Neural crest cell (in vitro differentiated cells): ENCODE measurements around the gene CLNK. TPM values are rescaled to one million over a fixed set of nuclear protein-coding genes. Genes with fewer than 3 reads are reported as not detected.

Experiments used
- DNase-seq: peaks from one replicate; pipeline ENCODE4 v3.0.0; 2021; ENCODE audit warnings: low read depth, mixed read lengths, low spot score
- H3K27ac Mint-ChIP-seq: one replicate; pipeline ENCODE4 v1.8.0; 2021; ENCODE audit warnings: mild to moderate bottlenecking, mixed read lengths; ENCODE audit not compliant: unreplicated experiment
- H3K27me3 Mint-ChIP-seq: 2 replicates; pipeline ENCODE4 v1.8.0; 2021; ENCODE audit warnings: low read depth, mild to moderate bottlenecking, mixed read lengths
- H3K36me3 Mint-ChIP-seq: 2 replicates; pipeline ENCODE4 v1.8.0; 2021; ENCODE audit warnings: low read depth, mild to moderate bottlenecking, mixed read lengths
- H3K4me1 Mint-ChIP-seq: 2 replicates; pipeline ENCODE4 v1.8.0; 2021; ENCODE audit warnings: mixed read lengths
- H3K4me3 Mint-ChIP-seq: one replicate; pipeline ENCODE4 v1.8.0; 2021; ENCODE audit warnings: mild to moderate bottlenecking, mixed read lengths
- H3K9me3 Mint-ChIP-seq: 2 replicates; pipeline ENCODE4 v1.8.0; 2021; ENCODE audit warnings: mixed read lengths
- CTCF ChIP-seq: fragments of 200-600 bp; sonication (generic); conservative IDR thresholded peaks from 2 replicates; pipeline ENCODE4 v1.5.0; 2021; ENCODE audit warnings: antibody characterized with exemption, mild to moderate bottlenecking
- total RNA-seq: library from RNA; stranded (reverse); gene quantifications from 2 replicates; pipeline ENCODE4 v1.2.1, GENCODE V29; 2021

The CLNK gene
- total RNA-seq, 1 donor from 2014 or later, result not detected

GRCh38 chr4:10461091-10461849 is 223.3 kb downstream of the CLNK start:
- DNase-seq, result peak; percentile 66
- H3K27me3 Mint-ChIP-seq, result peaks cover 62% of the 10 kb centered on the region
- H3K36me3 Mint-ChIP-seq, result peaks cover 28% of the 10 kb centered on the region
- peak overlapping the region; percentile 58 for H3K27ac Mint-ChIP-seq
- TF ChIP-seq CTCF, result peak; percentile 95
- peaks cover 13% of the 10 kb centered on the region for H3K4me1 Mint-ChIP-seq
- H3K9me3 Mint-ChIP-seq, result peaks cover 16% of the 10 kb centered on the region
- H3K4me3 Mint-ChIP-seq, result peak overlapping the region; percentile 87

- no peak overlapping the region for H3K27ac Mint-ChIP-seq
Observed at GRCh38 chr4:10460313-10461047, 224.1 kb downstream of the CLNK start.

GRCh38 chr4:10459305-10459704 is 225.3 kb downstream of the CLNK start:
- H3K27me3 Mint-ChIP-seq, result peaks cover 52% of the 10 kb centered on the region
- no peak for TF ChIP-seq CTCF
- peaks cover 14% of the 10 kb centered on the region for H3K9me3 Mint-ChIP-seq
- peaks cover 41% of the 10 kb centered on the region for H3K36me3 Mint-ChIP-seq
- no peak overlapping the region for H3K27ac Mint-ChIP-seq
- no peak for DNase-seq
- peak overlapping the region; percentile 45 for H3K4me3 Mint-ChIP-seq
- H3K4me1 Mint-ChIP-seq, result peaks cover 33% of the 10 kb centered on the region

More at GRCh38 chr4:10460313-10461047, 224.1 kb downstream of the CLNK start:
- TF ChIP-seq CTCF, result no peak
- peak overlapping the region; percentile 72 for H3K4me3 Mint-ChIP-seq
- H3K27me3 Mint-ChIP-seq, result peaks cover 62% of the 10 kb centered on the region
- no peak for DNase-seq
- H3K4me1 Mint-ChIP-seq, result peaks cover 21% of the 10 kb centered on the region
- H3K36me3 Mint-ChIP-seq, result peaks cover 32% of the 10 kb centered on the region
- H3K9me3 Mint-ChIP-seq, result peaks cover 17% of the 10 kb centered on the region

- TF ChIP-seq CTCF, result no peak
- Mint-ChIP-seq H3K4me1 (peaks cover 36% of the 10 kb centered on the region), H3K27ac (no peak overlapping the region), H3K4me3 (peak overlapping the region; percentile 58), H3K9me3 (peaks cover 14% of the 10 kb centered on the region), H3K36me3 (peaks cover 49% of the 10 kb centered on the region), H3K27me3 (peaks cover 44% of the 10 kb centered on the region)
- DNase-seq, result no peak
Observed at GRCh38 chr4:10458177-10458576, 226.4 kb downstream of the CLNK start.

- peaks cover 38% of the 10 kb centered on the region for H3K4me1 Mint-ChIP-seq
- H3K27me3 Mint-ChIP-seq, result peaks cover 35% of the 10 kb centered on the region
- peak within 1 kb of the TSS; percentile 96 for H3K4me3 Mint-ChIP-seq
- H3K27ac Mint-ChIP-seq, result peak within 1 kb of the TSS; percentile 96
- peaks cover 13% of the 10 kb centered on the region for H3K9me3 Mint-ChIP-seq
- peak; percentile 57 for DNase-seq
- TF ChIP-seq CTCF, result no peak
- H3K36me3 Mint-ChIP-seq, result peaks cover 57% of the 10 kb centered on the region
Observed at GRCh38 chr4:10457255-10457801, 227.2 kb downstream of the CLNK start, which contains the start of gene ZNF518B. ZNF518B (minus strand) TSS chr4:10457426; CDS start chr4:10446328, 11,098 bp downstream.
